GM10847 (cell line): Measurements from ENCODE around the gene CCDC77.

Source experiments
- POLR2A ChIP-seq: IDR thresholded peaks from 2 replicates; pipeline ENCODE4 v1.6.1; 2011; ENCODE audit not compliant: insufficient read length; ENCODE audit errors: extremely low read depth

CCDC77 gene

DNA sequence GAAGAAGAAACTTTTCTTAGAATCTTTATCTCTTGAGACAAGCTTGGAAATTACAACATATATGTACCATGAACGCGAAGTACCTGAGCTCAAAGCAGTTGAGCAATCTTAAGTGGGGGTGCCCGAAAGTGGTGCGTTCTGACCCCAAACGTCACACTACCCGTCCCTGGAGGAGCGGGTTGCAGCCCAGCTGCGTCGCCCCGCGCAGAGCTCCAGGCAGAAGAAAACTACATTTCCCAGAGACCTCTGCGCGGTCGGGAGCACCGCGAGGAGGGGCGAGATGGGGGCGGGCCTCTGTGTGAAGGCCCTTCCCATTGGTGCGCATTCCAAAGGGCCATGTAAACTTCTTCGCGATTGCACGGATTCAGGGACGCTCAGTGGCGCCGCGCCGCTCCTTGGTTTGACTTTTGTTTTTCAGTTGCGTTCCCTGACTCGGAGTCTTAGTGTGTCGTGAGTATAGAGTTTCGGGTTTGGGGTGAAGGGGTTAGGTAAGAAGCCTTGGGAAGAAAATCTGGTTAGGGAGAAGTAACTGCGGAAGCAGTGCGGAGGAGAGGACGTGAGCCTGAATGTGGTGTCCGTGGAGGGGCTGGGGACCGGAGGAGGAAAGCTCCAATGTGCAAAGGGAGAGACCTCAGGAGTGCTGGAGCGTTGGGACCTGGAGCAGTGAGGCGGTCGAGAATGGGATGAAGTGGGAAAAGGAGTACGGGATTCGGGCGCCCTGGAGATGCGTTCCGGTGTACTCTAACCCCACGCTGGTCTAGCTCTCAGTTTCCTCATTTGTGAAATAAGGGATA, at the start of gene CCDC77:
Gene CCDC77, plus strand, starts transcription at position 410 of the 794 bp plus-strand sequence. CDS start 7,740 bp downstream, outside the sequence.
- TF ChIP-seq POLR2A: peak; percentile 32

DNA sequence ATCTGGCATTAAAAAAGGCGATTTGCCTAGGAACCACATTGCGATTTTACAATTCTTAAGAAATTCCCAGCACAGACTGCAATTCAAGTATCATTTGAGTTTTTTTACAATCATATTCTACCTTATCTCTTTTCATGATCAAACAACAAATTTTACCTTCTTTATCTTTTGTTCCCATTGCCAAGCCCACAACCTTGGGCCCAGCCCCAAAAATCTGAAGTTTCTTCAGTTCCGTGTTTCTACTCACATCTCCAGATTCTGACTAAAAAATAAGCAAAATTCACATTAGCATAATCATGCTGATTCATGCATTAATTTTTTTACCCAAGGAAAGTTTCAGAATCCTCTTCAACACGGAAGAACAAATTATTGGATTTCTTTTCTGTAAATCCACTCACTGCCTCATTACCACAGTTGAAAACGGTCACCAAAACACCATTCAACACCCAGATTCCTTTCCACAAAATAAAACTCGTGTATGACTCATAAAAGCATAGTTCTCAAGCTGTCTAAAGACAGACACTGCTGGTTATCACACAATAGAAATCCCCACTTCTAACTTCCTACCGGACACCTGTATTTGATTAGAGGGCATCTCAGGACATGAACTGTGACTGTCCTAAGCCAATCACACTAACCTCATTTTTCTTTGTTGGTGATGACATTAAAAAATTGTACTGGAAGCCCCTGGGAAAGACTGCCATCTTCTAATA, 45.0 kb upstream of the CCDC77 start:
- no peak for TF ChIP-seq POLR2A

- no peak for TF ChIP-seq POLR2A
Measured at GRCh38 chr12:359091-359490, 42.4 kb upstream of the CCDC77 start.

DNA sequence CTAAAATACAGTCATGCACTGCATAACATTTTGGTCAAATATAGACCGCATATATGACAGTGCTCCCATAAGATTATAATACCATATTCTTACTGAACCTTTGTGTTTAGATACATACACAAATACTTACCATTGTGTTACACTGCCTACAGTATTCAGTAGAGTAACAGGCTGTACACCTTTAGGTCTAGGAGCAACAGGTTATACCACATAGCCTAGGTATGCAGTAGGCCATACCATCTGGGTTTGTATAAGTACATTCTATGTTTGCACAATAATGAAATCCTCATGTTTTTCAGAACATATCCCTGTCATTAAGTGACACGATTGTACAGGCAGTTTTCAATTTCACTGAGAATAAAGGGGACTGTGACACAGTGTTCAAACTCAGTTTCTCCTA, 34.6 kb upstream of the CCDC77 start:
- TF ChIP-seq POLR2A: no peak

DNA sequence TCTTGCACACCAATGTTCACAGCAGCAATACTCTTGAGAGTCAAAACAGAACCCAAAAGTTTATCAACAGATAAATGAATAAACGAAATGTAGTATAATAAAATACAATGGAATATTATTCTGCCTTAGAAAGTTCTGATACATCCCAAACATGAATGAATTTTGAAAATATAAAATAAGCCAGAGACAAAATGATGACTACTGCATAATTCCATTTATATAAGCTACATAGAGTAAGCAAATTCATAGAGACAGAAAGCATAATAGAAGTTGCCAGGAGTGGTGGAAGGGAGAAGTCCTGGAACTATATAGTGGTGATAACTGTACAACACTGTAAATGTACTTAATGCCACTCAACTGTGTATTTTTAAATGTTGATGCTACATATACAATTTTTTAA, 33.5 kb upstream of the CCDC77 start:
- TF ChIP-seq POLR2A: no peak

DNA sequence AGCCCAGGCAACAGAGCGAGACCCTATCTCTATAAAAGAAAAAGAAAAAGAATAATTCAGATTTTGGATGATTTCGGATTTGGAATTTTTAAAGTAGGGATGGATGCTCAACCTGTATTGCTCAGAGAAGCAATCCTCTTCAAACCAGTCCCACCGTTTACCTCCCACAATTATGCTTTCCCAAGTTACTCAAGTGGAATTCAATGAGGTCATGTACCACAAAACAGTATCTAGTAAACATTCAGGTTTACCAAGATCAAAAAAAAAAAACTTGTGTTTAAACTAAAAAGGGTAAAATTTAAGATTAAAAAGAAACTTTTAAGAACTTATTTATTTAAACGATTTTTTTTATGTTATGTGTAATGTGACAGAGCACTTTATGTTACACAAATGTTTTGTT, 14.8 kb upstream of the CCDC77 start:
- TF ChIP-seq POLR2A: no peak

- no peak for TF ChIP-seq POLR2A
Measured at GRCh38 chr12:388012-388411, 13.4 kb upstream of the CCDC77 start.

DNA sequence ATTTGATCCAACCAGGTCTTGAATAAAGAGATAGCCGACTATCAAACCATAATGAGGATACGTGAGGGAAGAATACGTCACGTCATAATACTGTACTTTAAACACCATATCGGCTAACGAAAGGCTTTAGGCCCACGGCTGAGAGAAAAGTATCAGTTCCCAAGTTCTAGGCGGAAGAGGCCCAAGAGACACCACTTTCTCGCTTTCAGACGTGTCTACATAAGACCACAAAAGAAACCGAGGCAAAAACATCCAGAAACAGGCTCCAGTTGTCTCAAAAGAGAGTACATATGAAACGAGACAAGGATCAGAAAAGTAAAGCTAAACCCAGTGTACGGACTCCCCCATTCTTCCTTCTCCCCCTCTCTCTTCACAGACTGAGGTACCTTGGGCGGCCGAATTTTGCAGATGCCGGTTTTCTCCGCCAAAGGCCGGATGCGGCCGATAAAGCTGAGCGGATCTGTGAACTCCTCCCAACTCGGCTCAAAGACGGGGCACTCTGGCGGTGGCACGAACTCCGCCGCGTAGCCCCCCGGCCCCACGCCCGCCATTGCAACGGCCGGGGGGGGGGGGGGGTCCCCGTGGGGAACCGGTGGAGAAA, 12.8 kb upstream of the CCDC77 start:
- no peak for TF ChIP-seq POLR2A

GRCh38 chr12:389142-390096, 12.0 kb upstream of the CCDC77 start, which contains the start of gene KDM5A:
Gene KDM5A, minus strand, starts transcription at chr12:389320. Its CDS starts 229 bp downstream, at chr12:389091.
- peak; percentile 61 for TF ChIP-seq POLR2A

DNA sequence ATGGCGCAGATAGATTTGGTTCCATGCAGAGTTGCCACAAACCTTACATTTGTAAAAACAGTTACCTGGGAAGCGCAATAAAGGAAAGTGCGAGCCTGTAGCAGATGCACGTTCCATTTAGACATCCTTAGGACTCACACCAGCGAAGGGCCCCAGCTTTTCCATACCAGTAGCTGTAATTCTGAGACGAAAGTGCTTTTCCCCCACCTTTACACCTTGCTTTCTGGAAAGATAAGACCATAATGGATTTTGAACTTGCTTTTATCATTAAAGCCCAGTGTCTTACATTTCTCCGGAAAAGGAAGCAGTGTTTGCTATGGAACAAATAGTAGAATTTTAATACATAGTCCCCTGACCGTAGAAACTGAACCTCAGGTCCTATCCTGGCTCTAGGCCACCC, 616 bp upstream of the CCDC77 start:
- TF ChIP-seq POLR2A: no peak

- TF ChIP-seq POLR2A: no peak
Measured at GRCh38 chr12:402029-402389, 565 bp downstream of the CCDC77 start.

- no peak for TF ChIP-seq POLR2A
Measured at GRCh38 chr12:414859-415258, 13.4 kb downstream of the CCDC77 start.

DNA sequence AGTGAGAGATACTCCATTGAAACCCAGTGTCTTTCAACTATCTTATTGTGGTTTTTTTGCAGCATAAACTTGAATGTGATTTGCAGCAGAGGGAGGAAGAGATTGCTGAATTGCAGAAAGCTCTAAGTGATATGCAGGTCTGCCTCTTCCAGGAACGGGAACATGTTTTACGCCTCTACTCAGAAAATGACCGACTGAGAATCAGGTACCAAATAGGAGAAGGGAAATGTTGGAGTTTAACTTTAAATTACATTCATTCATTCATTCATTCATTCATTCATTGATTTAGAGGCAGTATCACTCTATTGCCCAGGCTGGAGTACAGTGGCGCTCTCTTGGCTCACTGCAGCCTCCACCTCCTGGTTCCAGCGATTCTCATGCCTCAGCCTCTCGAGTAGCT, 17.0 kb downstream of the CCDC77 start:
- TF ChIP-seq POLR2A: no peak

DNA sequence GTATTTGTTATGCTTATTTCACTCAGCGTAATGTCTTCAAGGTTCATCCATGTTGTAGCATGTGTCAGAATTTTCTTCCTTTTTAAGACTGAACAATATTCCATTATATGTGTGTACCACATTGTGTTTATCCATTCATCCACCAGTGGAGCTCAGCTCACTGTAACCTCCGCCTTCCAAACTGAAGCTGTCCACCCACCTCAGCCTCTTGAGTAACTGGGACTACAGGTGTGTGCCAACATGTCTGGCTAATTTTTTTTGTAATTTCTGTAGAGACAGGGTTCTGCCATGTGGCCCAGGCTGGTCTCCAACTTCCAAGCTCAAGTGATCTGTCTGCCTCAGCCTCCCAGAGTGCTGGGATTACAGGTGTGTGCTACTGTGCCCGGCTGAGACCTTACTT, 21.1 kb downstream of the CCDC77 start:
- TF ChIP-seq POLR2A: no peak
